22Rv1 (cell line): ENCODE results near the gene COQ7.

ENCODE experiments used
- CTCF ChIP-seq: fragments of 450-650 bp; IDR thresholded peaks from 2 replicates; pipeline ENCODE4 v1.5.1; 2017; ENCODE audit warnings: mild to moderate bottlenecking
- ZFX ChIP-seq: fragments of 450-650 bp; IDR thresholded peaks from 2 replicates; pipeline ENCODE4 v1.6.1; 2017; ENCODE audit warnings: antibody characterized with exemption, borderline replicate concordance

GRCh38 chr16:19116711-19117449, 49.5 kb downstream of the COQ7 start:
- TF ChIP-seq CTCF = no peak
- no peak for TF ChIP-seq ZFX
